ELR (cell line): ENCODE measurements around the gene ENOX1.

Experiments
- DNase-seq: peaks from one replicate; pipeline ENCODE4 v3.0.0-alpha.2; 2015; ENCODE audit warnings: low read depth

ENOX1 gene

GRCh38 chr13:43307921-43308433 is 478.8 kb downstream of the ENOX1 start:
- peak; percentile 74 for DNase-seq

GRCh38 chr13:43307221-43307920 is 479.4 kb downstream of the ENOX1 start:
- no peak for DNase-seq

DNA sequence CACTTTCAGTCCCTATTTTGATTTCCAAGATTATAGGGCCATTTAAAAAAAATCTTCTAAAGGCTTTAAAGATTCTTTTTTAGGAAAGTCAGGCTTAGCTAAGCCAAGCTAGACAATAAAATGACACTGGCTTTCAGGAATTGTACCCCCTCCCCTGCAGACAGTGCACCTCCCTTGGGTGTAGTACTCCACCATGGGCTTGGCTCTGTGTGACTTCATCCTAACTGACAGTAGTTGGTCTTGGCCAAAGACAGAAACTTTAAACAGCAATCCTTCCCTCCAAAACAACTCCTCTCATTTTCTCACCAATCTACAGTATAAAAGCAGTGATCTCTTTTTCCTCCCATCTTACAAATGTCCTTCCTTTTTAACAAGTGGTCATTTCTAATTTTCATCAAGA is 480.4 kb downstream of the ENOX1 start:
- DNase-seq, result no peak

DNA sequence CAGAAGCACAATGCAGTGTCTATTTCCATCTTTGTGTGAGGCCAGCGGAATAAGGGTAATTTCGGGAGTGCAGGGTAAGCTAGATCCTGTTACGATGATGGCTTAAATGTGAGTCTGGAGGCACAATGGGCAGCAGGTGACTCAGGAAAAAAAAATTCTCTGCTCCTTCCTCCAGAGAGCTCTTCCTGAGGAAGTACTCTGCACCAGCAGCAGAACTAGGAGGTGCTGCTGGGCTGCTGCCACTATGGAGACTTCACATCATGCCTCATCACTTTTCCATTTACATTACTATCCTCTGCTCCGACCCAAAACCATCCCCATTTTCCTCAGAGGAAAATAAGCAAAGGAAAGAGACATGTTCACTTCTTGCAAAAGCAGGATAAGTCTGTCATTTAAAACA is 481.4 kb downstream of the ENOX1 start:
- DNase-seq, result peak; percentile 75

DNA sequence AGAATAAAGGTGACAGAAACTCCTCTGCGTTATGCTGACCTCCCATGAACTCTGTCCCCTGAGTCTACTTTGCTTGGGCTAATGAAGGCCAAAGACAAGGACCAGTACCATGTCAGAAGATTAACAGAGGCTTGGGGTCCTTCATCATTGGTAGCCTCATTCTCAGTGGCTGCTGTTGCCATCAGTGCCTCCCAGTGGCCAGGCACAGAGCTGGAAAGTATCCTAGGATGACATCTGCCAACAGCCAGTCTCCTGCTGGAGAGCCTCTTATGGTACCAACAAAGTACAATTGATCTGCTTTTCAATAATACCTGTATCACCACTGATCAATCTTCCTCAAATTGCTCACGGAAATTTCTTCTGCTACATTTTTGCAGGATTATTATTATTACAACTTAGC is 481.8 kb downstream of the ENOX1 start:
- DNase-seq, result no peak

DNA sequence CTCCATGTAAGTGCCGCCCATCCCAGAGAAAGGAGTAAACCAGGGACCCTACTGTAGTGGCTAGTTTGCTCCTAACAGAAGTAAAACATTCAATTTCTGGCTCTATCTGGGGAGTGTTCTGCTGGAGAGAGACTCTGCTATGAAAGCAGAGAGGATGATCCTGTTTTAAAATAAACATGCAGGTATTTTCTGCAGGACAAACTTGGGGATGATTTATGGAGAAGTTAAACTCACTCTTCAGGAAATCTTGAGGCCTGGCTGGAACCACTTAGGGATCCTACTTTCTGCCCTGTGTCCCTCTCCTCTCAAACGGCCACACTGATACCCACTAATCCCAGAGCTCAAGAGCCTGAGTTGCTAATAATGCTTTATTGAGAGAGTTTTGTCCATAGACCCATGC is 482.3 kb downstream of the ENOX1 start:
- no peak for DNase-seq

GRCh38 chr13:43303033-43303729 is 483.6 kb downstream of the ENOX1 start:
- DNase-seq, result peak; percentile 62

DNA sequence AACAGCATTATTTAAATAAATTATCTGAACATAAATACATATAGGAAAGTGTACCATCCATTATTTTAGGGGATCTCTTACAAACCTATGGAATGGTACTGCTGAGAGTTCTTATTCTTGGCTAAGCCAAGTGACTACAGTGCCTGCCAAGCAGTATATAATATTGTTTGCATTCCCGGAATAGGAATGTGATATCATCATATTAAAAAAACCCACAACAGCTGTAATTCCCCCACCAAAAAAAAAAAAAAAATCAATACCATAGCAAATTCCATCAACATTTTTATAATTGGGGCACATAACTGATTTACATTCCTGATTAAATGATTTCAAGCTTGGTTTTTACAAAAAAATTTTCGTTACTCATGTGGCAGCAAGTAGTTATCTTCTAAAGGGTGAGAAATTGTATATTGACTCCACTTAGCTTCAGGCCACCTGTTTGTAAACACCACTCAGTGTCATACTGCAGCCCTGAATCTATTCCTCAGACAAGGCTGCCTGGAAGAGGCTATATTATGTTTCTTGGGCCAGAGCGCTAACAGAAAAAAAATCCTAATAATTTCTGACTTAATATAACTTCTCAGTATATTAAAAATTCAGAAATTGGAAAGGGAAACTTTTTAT is 485.3 kb downstream of the ENOX1 start:
- DNase-seq, result peak; percentile 42

- DNase-seq, result no peak
Observed at GRCh38 chr13:43300865-43301264, 485.9 kb downstream of the ENOX1 start.

DNA sequence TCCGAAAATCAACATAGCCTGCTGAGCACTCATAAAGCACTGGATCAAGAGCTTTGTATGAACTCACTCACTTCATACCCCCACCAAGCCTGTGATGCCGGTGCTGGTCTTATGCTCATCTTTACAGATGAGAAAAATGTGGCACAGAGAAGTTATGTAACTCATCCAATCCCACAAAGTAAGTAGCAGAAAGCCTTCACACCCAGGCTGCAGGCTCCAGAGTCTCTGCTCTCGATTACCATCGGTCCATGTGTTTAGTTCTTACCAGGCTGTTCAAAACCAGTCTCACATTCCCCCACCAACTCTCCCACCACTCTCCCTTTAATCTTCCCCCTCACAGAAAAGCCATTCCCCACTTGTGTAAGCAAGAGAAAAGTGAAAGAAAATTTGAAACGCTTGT is 487.4 kb downstream of the ENOX1 start:
- DNase-seq, result no peak

DNA sequence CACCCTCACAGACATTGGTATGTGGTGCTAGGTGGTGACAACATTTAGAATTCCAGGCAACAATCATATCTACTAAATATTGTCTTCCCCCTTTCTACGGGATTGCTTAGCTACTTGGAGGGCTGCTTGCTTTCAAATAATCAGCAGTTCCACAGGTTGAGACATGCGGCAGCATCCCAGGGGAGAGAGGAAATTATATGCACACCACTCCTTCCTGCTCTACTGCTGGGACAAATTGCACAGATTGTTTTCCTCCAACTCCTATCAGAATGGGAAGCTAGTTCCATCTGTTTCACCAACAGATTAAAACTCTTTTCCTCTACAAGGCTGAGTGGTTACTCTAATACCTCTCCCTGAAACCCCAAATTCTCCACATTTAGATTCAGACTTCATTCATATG is 488.0 kb downstream of the ENOX1 start:
- DNase-seq, result no peak

DNA sequence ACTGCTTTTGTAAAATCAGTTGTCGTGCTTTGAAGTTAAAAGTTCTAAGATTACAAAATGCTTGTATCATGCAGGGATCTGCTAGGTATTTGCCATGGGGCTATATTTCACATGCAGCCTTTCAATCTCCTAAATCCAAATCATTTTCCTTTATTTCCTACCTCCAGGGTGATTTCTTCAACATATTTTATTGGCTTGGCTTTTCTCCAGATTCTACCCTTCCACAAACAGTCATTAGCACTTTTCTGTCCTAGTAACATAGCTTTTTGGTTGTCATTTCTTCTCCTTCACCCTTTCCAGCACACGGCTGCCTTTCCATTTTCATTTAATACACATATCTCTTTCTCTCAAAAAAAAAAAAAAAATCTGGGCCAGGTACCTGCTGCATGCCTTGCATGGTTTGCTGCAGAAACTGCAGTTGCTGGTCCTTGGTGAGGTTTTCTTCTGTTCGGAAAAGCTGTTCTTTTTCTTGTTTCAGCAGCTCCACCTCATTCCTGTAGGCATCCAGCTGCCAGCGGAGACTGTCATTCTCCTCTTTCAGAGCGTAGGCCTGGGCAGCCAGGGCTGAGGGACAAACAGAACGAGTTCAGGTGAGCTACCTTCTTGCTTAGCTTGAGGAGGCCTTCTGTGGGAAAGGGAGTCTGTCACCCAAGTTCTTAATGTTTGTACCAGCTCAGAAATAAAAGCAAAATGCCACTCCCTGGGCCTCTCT is 488.6 kb downstream of the ENOX1 start:
- no peak for DNase-seq

- no peak for DNase-seq
Observed at GRCh38 chr13:43295825-43296564, 490.8 kb downstream of the ENOX1 start.

- no peak for DNase-seq
Observed at GRCh38 chr13:43295321-43295720, 491.5 kb downstream of the ENOX1 start.

GRCh38 chr13:43294412-43294811 is 492.4 kb downstream of the ENOX1 start:
- no peak for DNase-seq

DNA sequence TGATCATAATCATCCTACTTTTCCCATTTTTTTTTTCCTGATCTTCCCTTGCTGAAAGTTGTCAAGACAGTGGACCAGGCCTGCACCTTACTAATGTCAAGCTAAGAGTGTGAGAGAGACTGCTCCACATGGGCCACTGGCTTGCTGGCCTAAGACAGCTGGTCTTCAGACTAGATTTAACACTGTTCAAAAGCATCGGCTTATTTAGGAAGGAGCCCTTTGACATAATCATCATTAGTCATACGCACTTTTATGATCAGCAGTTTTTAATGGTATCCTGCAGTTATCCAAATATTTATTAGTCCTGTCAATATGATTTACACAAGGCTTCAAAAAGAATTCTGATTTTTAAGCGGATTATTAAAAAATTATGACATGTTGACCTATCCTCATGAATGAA is 492.8 kb downstream of the ENOX1 start:
- DNase-seq, result peak; percentile 46

DNA sequence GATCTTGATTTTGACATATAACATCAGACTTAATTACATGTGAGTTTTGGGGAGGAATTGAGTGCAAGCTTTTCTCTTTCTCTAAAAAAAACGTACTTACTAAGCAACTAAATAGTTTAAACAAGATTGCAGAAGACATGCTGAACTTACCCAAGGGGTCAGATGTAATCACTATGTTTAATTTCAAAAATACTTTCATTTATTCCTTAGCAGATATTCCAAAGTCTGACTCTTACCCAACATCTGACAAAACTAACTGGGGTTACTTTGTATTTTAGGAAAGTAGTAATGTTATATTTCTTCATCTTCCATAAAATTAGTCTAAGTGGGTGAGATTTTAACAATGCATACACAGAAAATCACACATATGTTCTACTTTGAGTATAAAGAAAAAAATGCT is 493.2 kb downstream of the ENOX1 start:
- no peak for DNase-seq

DNA sequence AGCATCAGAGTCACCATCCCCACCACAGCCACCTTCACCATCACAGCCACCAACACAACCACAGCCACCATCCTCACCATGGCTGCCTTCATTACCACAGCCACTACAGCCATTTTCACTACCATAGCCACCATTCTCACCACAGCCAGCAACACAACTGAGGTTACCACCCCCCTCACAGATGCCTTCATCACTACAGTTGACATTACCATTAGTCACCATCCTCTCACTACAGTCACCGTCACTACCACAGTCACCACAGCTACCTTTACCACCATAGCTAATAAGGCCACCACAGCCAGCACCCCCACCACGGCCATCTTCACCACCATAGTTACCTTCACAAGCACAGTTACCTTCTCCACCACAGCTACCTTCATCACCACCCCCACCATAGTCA is 493.8 kb downstream of the ENOX1 start:
- DNase-seq, result peak; percentile 56

DNA sequence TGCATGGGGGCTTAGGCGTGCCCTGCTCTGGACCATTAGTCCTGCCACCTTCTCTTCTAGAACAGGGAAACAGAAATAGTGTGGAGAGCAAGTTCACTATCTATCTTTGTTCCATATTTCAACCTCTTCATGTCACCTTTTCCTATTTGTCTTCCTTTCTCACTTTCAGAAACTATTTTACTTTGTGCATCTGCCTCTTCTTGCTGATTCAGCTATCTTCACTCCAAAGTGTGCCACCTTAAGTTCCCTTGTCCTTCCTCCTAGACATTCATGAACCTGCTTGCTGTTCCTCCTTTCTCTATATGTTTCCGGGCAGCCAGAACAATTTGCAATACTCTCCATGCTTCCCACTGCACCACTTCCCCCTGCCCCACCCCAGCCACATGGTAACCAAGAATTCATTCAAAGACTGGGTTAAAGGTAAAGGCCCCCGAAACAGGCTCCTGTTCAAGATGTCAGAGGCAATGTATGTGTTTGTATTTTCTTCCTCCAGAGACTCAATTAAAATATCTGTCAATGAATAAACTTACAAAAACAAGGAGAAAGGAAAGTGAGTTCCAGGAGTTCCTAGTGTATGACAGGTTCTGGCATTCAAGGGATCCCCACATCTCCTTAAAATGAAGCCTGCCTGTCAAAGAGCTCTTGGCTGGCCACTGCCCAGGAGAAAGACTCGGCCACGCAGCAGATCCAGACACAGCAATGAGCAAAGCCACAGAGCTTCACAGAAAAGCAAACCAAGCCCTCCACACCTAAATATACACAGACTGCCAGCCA is 495.3 kb downstream of the ENOX1 start:
- DNase-seq, result no peak

- DNase-seq, result no peak
Observed at GRCh38 chr13:43289470-43290255, 497.1 kb downstream of the ENOX1 start.
